Kidney (tissue), 14 donors: ENCODE results near the gene CCSER2. TPM values are rescaled to one million over a fixed set of nuclear protein-coding genes. Genes with fewer than 3 reads are reported as not detected.

ENCODE experiments used
- DNase-seq, 5 donors: peaks; one replicate each; pipeline ENCODE4 v3.0.0-alpha.2; 2013 to 2020
- FAIRE-seq: peaks from 2 replicates; lab custom pipeline; 2012; peaks lifted over from hg19 to GRCh38; lab: Jason Lieb, UNC
- H3K27ac ChIP-seq, 2 donors: one replicate each; pipeline ENCODE4 v1.7.0; 2013; ENCODE audit warnings: low read depth in 2 of 2, low read length in 2 of 2, inconsistent platforms in 1 of 2
- H3K27me3 ChIP-seq: one replicate; pipeline ENCODE4 v1.7.1; 2013; ENCODE audit warnings: low read length, inconsistent platforms; ENCODE audit not compliant: control insufficient read depth, insufficient read depth
- H3K36me3 ChIP-seq, 3 donors: one replicate each; pipeline versions ENCODE4 v1.7.0 to v1.7.1; 2013; ENCODE audit warnings: low read length in 3 of 3, control low read depth in 1 of 3, inconsistent platforms in 1 of 3; ENCODE audit not compliant: insufficient read depth in 3 of 3, control insufficient read depth in 2 of 3
- H3K4me1 ChIP-seq, 3 donors: one replicate each; pipeline versions ENCODE4 v1.7.0 to v1.7.1; 2013; ENCODE audit warnings: low read length in 3 of 3, inconsistent platforms in 1 of 3, low read depth in 1 of 3; ENCODE audit not compliant: control insufficient read depth in 2 of 3, insufficient read depth in 2 of 3
- H3K4me3 ChIP-seq, 3 donors: one replicate each; pipeline versions ENCODE4 v1.7.0 to v1.8.1; 2013; ENCODE audit warnings: low read length in 3 of 3, control low read depth in 1 of 3, inconsistent platforms in 1 of 3
- H3K9ac ChIP-seq, 3 donors: one replicate each; pipeline versions ENCODE4 v1.7.0 to v1.7.1; 2013; ENCODE audit warnings: low read length in 3 of 3, control low read depth in 1 of 3, inconsistent platforms in 1 of 3
- H3K9me3 ChIP-seq, 3 donors: one replicate each; pipeline versions ENCODE4 v1.7.0 to v1.7.1; 2013; ENCODE audit warnings: low read length in 3 of 3, control low read depth in 1 of 3, inconsistent platforms in 1 of 3; ENCODE audit not compliant: control insufficient read depth in 2 of 3, insufficient read depth in 1 of 3
- intact Hi-C: fragments of 100-400 bp; cut with DNase I; formaldehyde crosslinking; loops from one replicate; pipeline ENCODE4 v1.11.1; 2022
- polyA plus RNA-seq: library from polyadenylated mRNA; stranded (reverse); fragments of 350-450 nt; fragmentation: Illumina TruSeq; extraction: RNeasy Lipid Tissue Mini Kit (QIAGEN cat#74804); gene quantifications from one replicate; pipeline ENCODE4 v1.2.3, GENCODE V29; 2014; ENCODE audit warnings: low read depth, low replicate concordance; ENCODE audit not compliant: insufficient read depth
- total RNA-seq: library from RNA; stranded (reverse); fragmentation: NEBNext Ultra II Directional; extraction: Animal tissue kit (Norgen Biotek cat#: 25700); gene quantifications from one replicate; pipeline ENCODE4 v1.2.1, GENCODE V29; 2021
- TF ChIP-seq, protein P1 (sequence below): IDR thresholded peaks from 3 replicates; pipeline ENCODE4 v1.5.1; 2012; ENCODE audit warnings: mild to moderate bottlenecking, moderate library complexity, borderline replicate concordance; ENCODE audit not compliant: insufficient read depth; ENCODE audit errors: extremely low read depth
- donor health status: control.
- donor health status: control.
- donor health status: control.
- donor health status: control.
- donor health status: control.
- donor health status: DM: yes; HTN: yes; CAD: no.
- donor health status: Normal renal cell carcinoma (clear cell type).

Gene CCSER2
- total and polyA plus RNA-seq, 2 donors from 2014 or later: 12.6 to 46.4 TPM

DNA sequence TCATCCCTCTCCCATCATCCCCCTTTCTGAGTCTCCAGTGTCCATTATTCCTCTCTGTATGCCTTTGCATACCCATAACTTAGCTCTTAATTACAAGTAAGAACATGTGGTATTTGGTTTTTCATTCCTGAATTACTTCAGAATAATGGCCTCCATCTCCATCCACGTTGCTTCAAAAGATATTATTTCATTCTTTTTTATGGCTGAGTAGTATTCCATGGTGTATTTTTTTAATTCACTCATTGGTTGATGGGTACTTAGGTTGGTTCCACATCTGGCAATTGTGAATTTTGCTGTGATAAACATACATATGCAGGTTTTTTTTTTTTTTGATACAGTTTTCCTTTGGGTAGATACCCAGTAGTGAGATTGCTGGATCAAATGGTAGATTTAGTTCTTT lies 40.4 kb downstream of the CCSER2 start:
- FAIRE-seq: no peak
- Histone ChIP-seq H3K9ac (no peak overlapping the region), H3K4me1 (no peaks in the 10 kb centered on the region), H3K27me3 (no peaks in the 10 kb centered on the region), H3K9me3 (no peaks in the 10 kb centered on the region), H3K4me3 (no peak overlapping the region), H3K27ac (no peak overlapping the region), H3K36me3 (peaks cover 0 to 6% (median 0%) of the 10 kb centered on the region in 3 donors)
- DNase-seq: no peak
- intact Hi-C loops: loop anchor here (10.0 kb wide), 1 partner anchor 104 kb away; no protein-coding TSS in a partner anchor
- TF ChIP-seq, protein P1, sequence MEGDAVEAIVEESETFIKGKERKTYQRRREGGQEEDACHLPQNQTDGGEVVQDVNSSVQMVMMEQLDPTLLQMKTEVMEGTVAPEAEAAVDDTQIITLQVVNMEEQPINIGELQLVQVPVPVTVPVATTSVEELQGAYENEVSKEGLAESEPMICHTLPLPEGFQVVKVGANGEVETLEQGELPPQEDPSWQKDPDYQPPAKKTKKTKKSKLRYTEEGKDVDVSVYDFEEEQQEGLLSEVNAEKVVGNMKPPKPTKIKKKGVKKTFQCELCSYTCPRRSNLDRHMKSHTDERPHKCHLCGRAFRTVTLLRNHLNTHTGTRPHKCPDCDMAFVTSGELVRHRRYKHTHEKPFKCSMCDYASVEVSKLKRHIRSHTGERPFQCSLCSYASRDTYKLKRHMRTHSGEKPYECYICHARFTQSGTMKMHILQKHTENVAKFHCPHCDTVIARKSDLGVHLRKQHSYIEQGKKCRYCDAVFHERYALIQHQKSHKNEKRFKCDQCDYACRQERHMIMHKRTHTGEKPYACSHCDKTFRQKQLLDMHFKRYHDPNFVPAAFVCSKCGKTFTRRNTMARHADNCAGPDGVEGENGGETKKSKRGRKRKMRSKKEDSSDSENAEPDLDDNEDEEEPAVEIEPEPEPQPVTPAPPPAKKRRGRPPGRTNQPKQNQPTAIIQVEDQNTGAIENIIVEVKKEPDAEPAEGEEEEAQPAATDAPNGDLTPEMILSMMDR: no peak

DNA sequence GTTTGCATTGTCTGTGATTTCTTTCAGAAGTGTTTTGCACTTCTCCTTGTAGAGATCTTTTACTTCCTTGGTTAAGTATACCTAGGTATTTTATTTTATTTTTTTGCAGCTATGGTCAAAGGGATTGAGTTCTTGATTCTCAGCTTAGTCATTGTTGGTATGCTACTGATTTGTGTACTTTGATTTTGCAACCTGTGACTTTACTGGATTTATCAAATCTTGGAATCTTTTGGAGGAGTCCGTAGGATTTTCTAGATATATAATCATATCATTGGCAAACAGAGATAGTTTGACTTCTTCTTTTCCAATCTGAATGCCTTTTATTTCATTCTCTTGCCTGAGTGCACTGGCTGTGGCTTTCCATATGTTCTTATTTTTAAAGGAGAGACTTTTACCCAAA lies 41.9 kb downstream of the CCSER2 start:
- intact Hi-C loops: loop anchor here (10.0 kb wide), 1 partner anchor 165 kb away; no protein-coding TSS in a partner anchor
- no peak for FAIRE-seq
- H3K4me3 ChIP-seq: no peak overlapping the region

DNA sequence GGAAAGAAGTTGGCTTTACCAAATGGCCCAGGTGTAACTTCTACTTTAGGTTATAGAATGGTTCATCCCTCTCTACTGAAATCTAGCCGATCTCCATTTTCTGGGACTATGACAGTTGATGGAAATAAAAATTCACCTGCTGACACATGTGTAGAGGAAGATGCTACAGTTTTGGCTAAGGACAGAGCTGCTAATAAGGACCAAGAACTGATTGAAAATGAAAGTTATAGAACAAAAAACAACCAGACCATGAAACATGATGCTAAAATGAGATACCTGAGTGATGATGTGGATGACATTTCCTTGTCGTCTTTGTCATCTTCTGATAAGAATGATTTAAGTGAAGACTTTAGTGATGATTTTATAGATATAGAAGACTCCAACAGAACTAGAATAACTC lies 43.6 kb downstream of the CCSER2 start:
- Histone ChIP-seq H3K27me3 (no peaks in the 10 kb centered on the region), H3K27ac (no peak overlapping the region), H3K9me3 (no peaks in the 10 kb centered on the region), H3K4me1 (no peaks in the 10 kb centered on the region), H3K4me3 (no peak overlapping the region), H3K36me3 (peaks cover 0 to 6% (median 0%) of the 10 kb centered on the region in 3 donors), H3K9ac (no peak overlapping the region)
- FAIRE-seq: no peak
- TF ChIP-seq, protein P1: no peak
- no peak for DNase-seq
- intact Hi-C loops: loop anchor here (10.0 kb wide), 1 partner anchor 163 kb away; no protein-coding TSS in a partner anchor

More for the DNA sequence above, 41.9 kb downstream of the CCSER2 start:
- Histone ChIP-seq H3K9ac (no peak overlapping the region), H3K27ac (no peak overlapping the region), H3K9me3 (no peaks in the 10 kb centered on the region), H3K4me1 (no peaks in the 10 kb centered on the region), H3K27me3 (no peaks in the 10 kb centered on the region), H3K36me3 (peaks cover 0 to 6% (median 0%) of the 10 kb centered on the region in 3 donors)
- TF ChIP-seq, protein P1: no peak
- no peak for DNase-seq

DNA sequence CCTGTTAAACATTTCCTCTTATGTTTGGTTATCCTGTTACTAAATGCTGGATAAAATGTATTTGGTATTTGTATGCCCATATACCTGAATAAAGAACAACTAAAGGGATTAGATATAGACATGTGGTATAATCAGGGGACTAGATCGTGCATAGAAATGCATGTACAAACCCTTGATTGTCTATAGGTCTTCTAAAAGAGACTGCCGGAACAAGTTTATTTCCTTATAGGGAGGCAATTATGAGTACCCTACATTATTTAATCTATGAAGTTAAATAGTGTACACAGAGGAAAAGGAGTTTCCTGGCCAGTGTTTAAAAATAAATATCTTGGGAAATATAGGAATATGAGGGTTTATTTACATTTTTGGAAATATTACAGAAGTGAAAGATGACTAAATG lies 44.6 kb downstream of the CCSER2 start:
- TF ChIP-seq, protein P1: no peak
- Histone ChIP-seq H3K9ac (no peak overlapping the region), H3K4me1 (no peaks in the 10 kb centered on the region), H3K27ac (no peak overlapping the region), H3K4me3 (no peak overlapping the region), H3K36me3 (peaks cover 0 to 6% (median 0%) of the 10 kb centered on the region in 3 donors), H3K9me3 (no peaks in the 10 kb centered on the region), H3K27me3 (no peaks in the 10 kb centered on the region)
- DNase-seq (no peak), FAIRE-seq (no peak)
- intact Hi-C loops: loop anchor here (10.0 kb wide), 1 partner anchor 162 kb away; no protein-coding TSS in a partner anchor
